Stimulated activated naive CD8-positive, alpha-beta T cell treated with anti-CD3 and anti-CD28 coated beads, Interleukin-15, amount 100 ng/mL, for 72 hours (primary cell): ENCODE results near the gene TCF4.

Experiments used
- ATAC-seq: fragments of 150-1000 bp; cut with Tn5 transposase; 2 replicates; pipeline ENCODE4 v1.10.0; 2021; ENCODE audit warnings: mild to moderate bottlenecking, moderate library complexity
- DNase-seq, 2 donors: peaks; one replicate each; pipeline ENCODE4 v3.0.0; 2021 to 2022
- H3K27ac Mint-ChIP-seq, 2 donors: one replicate each; pipeline ENCODE4 v1.8.0; 2022; ENCODE audit warnings: mild to moderate bottlenecking in 2 of 2, mixed read lengths in 2 of 2, moderate library complexity in 2 of 2
- H3K27me3 Mint-ChIP-seq: one replicate; pipeline ENCODE4 v1.8.0; 2022; ENCODE audit warnings: mixed read lengths
- H3K4me1 Mint-ChIP-seq: one replicate; pipeline ENCODE4 v1.8.0; 2022; ENCODE audit warnings: mild to moderate bottlenecking, mixed read lengths
- H3K4me3 Mint-ChIP-seq, 2 donors: one replicate each; pipeline ENCODE4 v1.8.0; 2022; ENCODE audit warnings: mild to moderate bottlenecking in 2 of 2, mixed read lengths in 2 of 2, moderate library complexity in 1 of 2
- H3K9me3 Mint-ChIP-seq, 2 donors: one replicate each; pipeline ENCODE4 v1.8.0; 2022; ENCODE audit warnings: mixed read lengths in 2 of 2

The TCF4 gene

GRCh38 chr18:55534996-55535395, 53.0 kb downstream of the TCF4 start:
- H3K4me1 Mint-ChIP-seq, result peaks cover 22% of the 10 kb centered on the region
- H3K9me3 Mint-ChIP-seq, result no peaks in the 10 kb centered on the region
- ATAC-seq, result no peak
- DNase-seq, result no peak
- H3K27ac Mint-ChIP-seq, result no peak overlapping the region
- no peaks in the 10 kb centered on the region for H3K27me3 Mint-ChIP-seq
- no peak overlapping the region for H3K4me3 Mint-ChIP-seq

- Mint-ChIP-seq H3K27me3 (no peaks in the 10 kb centered on the region), H3K27ac (peak overlapping the region in 1 of 2 donors; percentile 64), H3K4me1 (peaks cover 22% of the 10 kb centered on the region), H3K9me3 (no peaks in the 10 kb centered on the region), H3K4me3 (peak overlapping the region in 1 of 2 donors; percentile 21)
- DNase-seq (no peak), ATAC-seq (peak; percentile 84)
Measured at GRCh38 chr18:55534547-55534946, 53.4 kb downstream of the TCF4 start.

- Mint-ChIP-seq H3K27me3 (no peaks in the 10 kb centered on the region), H3K4me3 (no peak overlapping the region), H3K9me3 (no peaks in the 10 kb centered on the region), H3K27ac (no peak overlapping the region), H3K4me1 (peaks cover 22% of the 10 kb centered on the region)
- ATAC-seq, result no peak
- no peak for DNase-seq
Measured at GRCh38 chr18:55530166-55530565, 57.8 kb downstream of the TCF4 start.

DNA sequence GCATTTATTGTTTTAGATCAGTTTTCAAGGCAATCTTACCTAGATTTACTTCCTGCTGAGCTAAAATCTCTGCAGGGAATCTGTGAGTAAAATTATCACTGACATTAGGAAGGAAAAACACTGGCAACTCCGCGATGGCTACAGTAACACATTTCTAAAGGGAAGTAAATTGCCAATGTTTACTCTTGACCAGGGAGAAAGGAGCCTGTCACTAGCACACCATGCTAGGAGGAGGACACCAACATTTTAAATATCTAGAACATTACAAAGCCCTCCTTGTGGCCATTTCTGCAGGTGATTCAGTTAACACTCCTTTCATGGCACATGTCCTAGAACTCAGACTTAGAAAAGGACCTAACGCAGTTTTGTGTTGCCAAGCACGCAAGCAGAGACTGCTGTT, 58.4 kb downstream of the TCF4 start:
- no peaks in the 10 kb centered on the region for H3K27me3 Mint-ChIP-seq
- peaks cover 17% of the 10 kb centered on the region for H3K4me1 Mint-ChIP-seq
- H3K9me3 Mint-ChIP-seq, result no peaks in the 10 kb centered on the region
- no peak for DNase-seq
- no peak overlapping the region for H3K4me3 Mint-ChIP-seq
- ATAC-seq, result no peak
- H3K27ac Mint-ChIP-seq, result no peak overlapping the region

DNA sequence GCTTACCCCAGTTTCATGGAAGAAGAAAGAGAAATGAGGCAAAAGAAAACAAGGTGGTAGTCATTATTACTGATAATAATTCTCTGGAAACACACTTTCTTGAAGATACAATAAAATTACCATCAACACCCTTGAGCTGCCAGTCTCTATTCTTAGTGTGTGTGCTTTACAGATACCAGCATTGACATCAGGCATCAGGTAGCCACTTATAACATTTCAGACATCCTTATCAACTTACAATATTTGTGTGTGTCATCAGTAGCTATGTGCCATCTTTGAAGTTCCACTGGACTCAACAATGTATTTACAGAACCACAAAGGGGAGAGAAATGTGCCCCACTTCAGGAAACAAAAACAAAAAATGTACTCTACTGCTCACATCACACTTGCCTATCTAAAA, 62.1 kb downstream of the TCF4 start:
- no peaks in the 10 kb centered on the region for H3K9me3 Mint-ChIP-seq
- ATAC-seq, result no peak
- no peak for DNase-seq
- H3K27me3 Mint-ChIP-seq, result no peaks in the 10 kb centered on the region
- H3K4me3 Mint-ChIP-seq, result no peak overlapping the region
- H3K27ac Mint-ChIP-seq, result no peak overlapping the region
- no peaks in the 10 kb centered on the region for H3K4me1 Mint-ChIP-seq

DNA sequence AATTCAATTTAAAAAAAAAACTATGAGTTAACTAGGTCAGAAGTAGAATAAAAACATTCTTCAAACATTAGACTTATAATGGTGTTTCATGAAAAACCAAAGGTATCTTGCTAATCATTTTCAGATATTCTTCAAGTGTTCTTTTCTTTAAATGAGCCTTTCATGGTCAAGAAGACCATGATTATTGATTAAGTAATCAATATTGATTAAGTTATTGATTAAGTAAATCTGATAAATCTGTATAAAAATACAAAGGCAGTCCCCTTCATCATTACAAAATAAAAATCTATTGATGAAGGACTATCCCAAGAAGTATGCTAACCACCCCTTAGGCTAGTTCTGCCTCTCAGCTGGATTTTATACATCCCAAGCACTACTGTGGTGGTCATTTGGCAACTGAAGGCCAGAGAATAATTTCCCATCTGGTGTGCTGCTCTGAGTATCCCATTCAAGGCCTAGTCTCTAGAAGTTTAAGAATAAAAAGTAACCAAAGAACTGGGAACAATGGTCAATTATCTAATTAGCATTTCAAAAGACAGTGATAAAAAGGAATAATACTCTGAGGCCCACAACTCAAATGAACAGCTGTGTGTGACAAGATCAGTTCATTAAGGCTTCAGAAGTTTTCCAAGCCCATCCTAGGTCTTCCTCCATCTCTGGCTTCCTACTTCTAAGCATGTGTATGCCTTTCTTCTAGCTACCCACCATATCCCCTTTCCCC, 63.5 kb downstream of the TCF4 start:
- no peak overlapping the region for H3K27ac Mint-ChIP-seq
- no peaks in the 10 kb centered on the region for H3K9me3 Mint-ChIP-seq
- DNase-seq (no peak), ATAC-seq (no peak)
- H3K27me3 Mint-ChIP-seq, result no peaks in the 10 kb centered on the region
- no peaks in the 10 kb centered on the region for H3K4me1 Mint-ChIP-seq
- no peak overlapping the region for H3K4me3 Mint-ChIP-seq

DNA sequence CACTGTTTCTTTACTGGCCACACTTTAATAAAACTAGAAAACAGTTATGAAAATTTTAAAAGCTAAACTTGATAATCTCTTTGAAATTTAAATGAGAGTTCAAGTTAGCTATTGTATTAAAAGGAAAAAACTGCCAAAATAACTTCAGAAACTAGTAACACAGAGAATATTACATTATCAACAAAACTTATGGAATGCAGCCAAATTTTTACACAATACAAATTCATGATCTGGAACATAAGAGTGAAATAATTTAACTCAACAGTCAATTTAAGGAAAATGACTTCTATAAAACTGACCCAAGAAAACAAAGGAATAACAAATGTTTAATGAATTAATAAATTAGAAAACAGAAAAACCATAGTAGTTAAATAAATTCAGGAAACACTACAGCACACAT, 65.0 kb downstream of the TCF4 start:
- Mint-ChIP-seq H3K27ac (no peak overlapping the region), H3K4me3 (no peak overlapping the region), H3K27me3 (no peaks in the 10 kb centered on the region), H3K4me1 (no peaks in the 10 kb centered on the region), H3K9me3 (no peaks in the 10 kb centered on the region)
- no peak for DNase-seq
- no peak for ATAC-seq

- Mint-ChIP-seq H3K9me3 (no peaks in the 10 kb centered on the region), H3K27ac (no peak overlapping the region), H3K4me3 (no peak overlapping the region), H3K27me3 (no peaks in the 10 kb centered on the region), H3K4me1 (no peaks in the 10 kb centered on the region)
- ATAC-seq (no peak), DNase-seq (peak in 1 of 2 donors; percentile 13)
Measured at GRCh38 chr18:55522011-55522410, 66.0 kb downstream of the TCF4 start.

GRCh38 chr18:55517055-55517454, 70.9 kb downstream of the TCF4 start:
- no peak for ATAC-seq
- H3K27ac Mint-ChIP-seq, result no peak overlapping the region
- no peak overlapping the region for H3K4me3 Mint-ChIP-seq
- no peaks in the 10 kb centered on the region for H3K27me3 Mint-ChIP-seq
- DNase-seq, result no peak
- no peaks in the 10 kb centered on the region for H3K4me1 Mint-ChIP-seq
- no peaks in the 10 kb centered on the region for H3K9me3 Mint-ChIP-seq

GRCh38 chr18:55515941-55516710, 71.9 kb downstream of the TCF4 start:
- no peak for ATAC-seq
- Mint-ChIP-seq H3K27me3 (no peaks in the 10 kb centered on the region), H3K9me3 (no peaks in the 10 kb centered on the region), H3K4me1 (no peaks in the 10 kb centered on the region), H3K4me3 (no peak overlapping the region), H3K27ac (no peak overlapping the region)
- DNase-seq, result no peak

GRCh38 chr18:55515214-55515613, 72.8 kb downstream of the TCF4 start:
- no peak for ATAC-seq
- DNase-seq, result no peak
- Mint-ChIP-seq H3K4me1 (peaks cover 2% of the 10 kb centered on the region), H3K4me3 (no peak overlapping the region), H3K27ac (no peak overlapping the region), H3K9me3 (no peaks in the 10 kb centered on the region), H3K27me3 (no peaks in the 10 kb centered on the region)

DNA sequence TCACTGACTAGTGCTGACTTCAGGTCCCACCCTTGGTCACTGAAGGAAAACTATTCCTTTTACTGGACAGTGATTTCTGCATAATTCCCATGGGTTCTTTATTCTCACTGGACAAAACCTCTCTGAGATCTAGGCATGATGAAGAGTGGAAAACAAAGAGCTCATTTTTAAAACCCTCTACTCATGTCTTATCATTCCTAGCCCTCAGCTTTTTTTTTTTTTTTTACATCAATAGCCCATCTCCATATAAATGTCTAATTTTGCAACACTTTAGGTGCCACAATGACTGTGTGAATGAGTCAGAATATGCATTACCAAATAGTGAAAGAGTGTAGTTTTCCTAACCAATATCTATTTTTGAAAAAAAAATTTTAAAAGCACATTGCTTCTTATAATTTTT, 74.8 kb downstream of the TCF4 start:
- Mint-ChIP-seq H3K9me3 (no peaks in the 10 kb centered on the region), H3K4me1 (peaks cover 12% of the 10 kb centered on the region), H3K27me3 (no peaks in the 10 kb centered on the region), H3K4me3 (no peak overlapping the region), H3K27ac (no peak overlapping the region)
- no peak for DNase-seq
- no peak for ATAC-seq

GRCh38 chr18:55511277-55511676, 76.7 kb downstream of the TCF4 start:
- Mint-ChIP-seq H3K27ac (no peak overlapping the region), H3K4me1 (peaks cover 12% of the 10 kb centered on the region), H3K27me3 (no peaks in the 10 kb centered on the region)

DNA sequence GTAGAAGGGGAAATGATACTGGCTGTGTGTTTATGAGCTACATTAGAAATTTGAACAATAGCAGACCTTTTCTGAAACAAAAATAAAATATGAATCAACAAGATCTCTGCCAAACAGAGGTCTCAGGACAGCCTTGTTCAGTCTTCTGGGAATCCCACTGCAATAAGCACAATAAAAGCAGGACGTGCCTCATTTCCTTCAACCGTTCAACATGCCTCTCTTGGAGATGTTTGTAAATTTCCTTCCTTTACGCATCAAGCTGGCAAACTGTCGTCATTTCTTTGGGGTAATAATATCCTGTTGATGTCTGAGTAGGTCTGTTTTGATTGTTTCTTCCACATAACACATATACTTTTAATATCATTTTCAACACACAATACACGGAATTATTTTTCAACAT, 77.2 kb downstream of the TCF4 start:
- Mint-ChIP-seq H3K9me3 (no peaks in the 10 kb centered on the region), H3K4me1 (peaks cover 12% of the 10 kb centered on the region)

More at GRCh38 chr18:55511277-55511676, 76.7 kb downstream of the TCF4 start:
- Mint-ChIP-seq H3K9me3 (no peaks in the 10 kb centered on the region), H3K4me3 (no peak overlapping the region)
- no peak for ATAC-seq
- no peak for DNase-seq

GRCh38 chr18:55509631-55510324, 78.2 kb downstream of the TCF4 start:
- Mint-ChIP-seq H3K27ac (no peak overlapping the region), H3K4me1 (peaks cover 12% of the 10 kb centered on the region), H3K9me3 (no peaks in the 10 kb centered on the region), H3K4me3 (no peak overlapping the region), H3K27me3 (no peaks in the 10 kb centered on the region)
- DNase-seq (no peak), ATAC-seq (peak; percentile 88)

More for the DNA sequence above, 77.2 kb downstream of the TCF4 start:
- Mint-ChIP-seq H3K27ac (no peak overlapping the region), H3K27me3 (no peaks in the 10 kb centered on the region), H3K4me3 (no peak overlapping the region)
- ATAC-seq (no peak), DNase-seq (no peak)

- Mint-ChIP-seq H3K27me3 (no peaks in the 10 kb centered on the region), H3K4me3 (no peak overlapping the region), H3K27ac (no peak overlapping the region), H3K9me3 (no peaks in the 10 kb centered on the region), H3K4me1 (peaks cover 12% of the 10 kb centered on the region)
- ATAC-seq (no peak), DNase-seq (no peak)
Measured at GRCh38 chr18:55508651-55509050, 79.3 kb downstream of the TCF4 start.
